Measurements from ENCODE around the gene NPAS3. TPM values are rescaled to one million over a fixed set of nuclear protein-coding genes. Genes with fewer than 3 reads are reported as not detected.

The NPAS3 gene
- total RNA-seq, 2 donors from 2014 or later, result 1.1 to 1.8 TPM

- no peaks in the 10 kb centered on the region for H3K36me3 ChIP-seq
- no peak overlapping the region for H3K4me3 ChIP-seq
- H3K27me3 ChIP-seq (replicated peaks; ENCODE audit: insufficient read depth), result no peaks in the 10 kb centered on the region
- no peak for DNase-seq (ENCODE audit: low spot score)
- no peaks in the 10 kb centered on the region for H3K9me3 ChIP-seq
- H3K27ac ChIP-seq, result no peak overlapping the region
- WGBS, result 93% methylated on average over 5 of the region's 5 CpGs
- intact Hi-C loops (cut with DNase I), result loop anchor here (5.0 kb wide), 1 partner anchor 379 kb away; no protein-coding TSS in a partner anchor
- H3K4me1 ChIP-seq (replicated peaks), result no peaks in the 10 kb centered on the region
- TF ChIP-seq POLR2A (IDR thresholded peaks at IDR 0.05) (no peak), POLR2AphosphoS5 (IDR thresholded peaks at IDR 0.05) (no peak)
- TF ChIP-seq, protein P1, sequence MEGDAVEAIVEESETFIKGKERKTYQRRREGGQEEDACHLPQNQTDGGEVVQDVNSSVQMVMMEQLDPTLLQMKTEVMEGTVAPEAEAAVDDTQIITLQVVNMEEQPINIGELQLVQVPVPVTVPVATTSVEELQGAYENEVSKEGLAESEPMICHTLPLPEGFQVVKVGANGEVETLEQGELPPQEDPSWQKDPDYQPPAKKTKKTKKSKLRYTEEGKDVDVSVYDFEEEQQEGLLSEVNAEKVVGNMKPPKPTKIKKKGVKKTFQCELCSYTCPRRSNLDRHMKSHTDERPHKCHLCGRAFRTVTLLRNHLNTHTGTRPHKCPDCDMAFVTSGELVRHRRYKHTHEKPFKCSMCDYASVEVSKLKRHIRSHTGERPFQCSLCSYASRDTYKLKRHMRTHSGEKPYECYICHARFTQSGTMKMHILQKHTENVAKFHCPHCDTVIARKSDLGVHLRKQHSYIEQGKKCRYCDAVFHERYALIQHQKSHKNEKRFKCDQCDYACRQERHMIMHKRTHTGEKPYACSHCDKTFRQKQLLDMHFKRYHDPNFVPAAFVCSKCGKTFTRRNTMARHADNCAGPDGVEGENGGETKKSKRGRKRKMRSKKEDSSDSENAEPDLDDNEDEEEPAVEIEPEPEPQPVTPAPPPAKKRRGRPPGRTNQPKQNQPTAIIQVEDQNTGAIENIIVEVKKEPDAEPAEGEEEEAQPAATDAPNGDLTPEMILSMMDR (IDR thresholded peaks at IDR 0.05), result no peak
These were observed 909.3 kb downstream of the NPAS3 start for GRCh38 chr14:33848009-33848408.

DNA sequence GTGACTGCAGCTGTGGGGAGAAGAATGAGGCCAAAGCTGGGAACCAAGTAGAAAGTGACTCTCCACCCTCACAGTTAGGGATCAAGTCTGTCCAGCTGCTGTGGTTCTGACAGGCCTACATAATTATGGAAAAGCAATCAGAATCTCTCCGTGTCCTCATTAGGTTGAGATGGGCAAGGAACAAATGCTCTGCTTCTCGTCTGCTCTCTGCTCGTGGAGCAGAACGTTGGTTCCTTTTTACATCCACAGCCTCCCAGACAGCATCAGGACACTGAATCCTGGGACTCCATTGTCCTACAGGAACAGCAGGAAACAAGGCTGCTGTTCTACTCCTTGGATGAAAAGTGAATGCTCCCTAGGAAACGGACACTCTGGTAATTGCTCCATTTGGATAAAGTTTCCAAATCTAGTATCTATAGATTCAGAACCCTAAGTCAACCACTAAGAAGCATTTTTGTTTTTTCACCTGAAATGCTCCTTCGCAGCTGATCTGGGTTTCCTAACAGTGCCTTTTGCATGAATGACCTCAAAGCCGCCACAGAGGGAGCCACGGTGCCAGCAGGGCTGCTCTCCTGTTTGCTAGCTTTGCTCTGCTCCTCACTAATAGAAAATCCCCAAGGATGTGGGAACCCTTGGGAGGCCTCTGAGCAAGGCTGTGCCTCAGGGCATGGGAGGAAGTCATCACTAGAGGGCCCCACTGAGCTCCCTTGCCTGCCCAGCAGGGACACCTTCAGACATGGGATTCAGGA, 910.2 kb downstream of the NPAS3 start:
- no peaks in the 10 kb centered on the region for H3K27me3 ChIP-seq (replicated peaks; ENCODE audit: insufficient read depth)
- 82% methylated on average over 8 of the region's 8 CpGs for WGBS
- peak; percentile 21 for DNase-seq (ENCODE audit: low spot score)

GRCh38 chr14:33849455-33849801, 910.7 kb downstream of the NPAS3 start:
- H3K4me3 ChIP-seq, result no peak overlapping the region
- intact Hi-C loops (cut with DNase I), result loop anchor here (5.0 kb wide), 1 partner anchor 378 kb away; no protein-coding TSS in a partner anchor
- no peak for DNase-seq (ENCODE audit: low spot score)
- 100% methylated on average over 1 of the region's 1 CpG for WGBS
- no peaks in the 10 kb centered on the region for H3K36me3 ChIP-seq
- H3K9me3 ChIP-seq, result no peaks in the 10 kb centered on the region
- H3K27ac ChIP-seq, result no peak overlapping the region
- no peaks in the 10 kb centered on the region for H3K4me1 ChIP-seq (replicated peaks)
- H3K27me3 ChIP-seq (replicated peaks; ENCODE audit: insufficient read depth), result no peaks in the 10 kb centered on the region
- TF ChIP-seq POLR2A (IDR thresholded peaks at IDR 0.05), result no peak
- no peak for TF ChIP-seq POLR2AphosphoS5 (IDR thresholded peaks at IDR 0.05)
- TF ChIP-seq, protein P1 (IDR thresholded peaks at IDR 0.05), result no peak

More for the DNA sequence above, 910.2 kb downstream of the NPAS3 start:
- H3K27ac ChIP-seq, result no peak overlapping the region
- no peak overlapping the region for H3K4me3 ChIP-seq
- TF ChIP-seq POLR2AphosphoS5 (IDR thresholded peaks at IDR 0.05) (no peak), POLR2A (IDR thresholded peaks at IDR 0.05) (no peak)
- TF ChIP-seq, protein P1 (IDR thresholded peaks at IDR 0.05), result peak in 3 of 4 experiments; percentile 36 to 45 (median 44)
- intact Hi-C loops (cut with DNase I), result loop anchor here (5.0 kb wide), 1 partner anchor 378 kb away; no protein-coding TSS in a partner anchor
- no peaks in the 10 kb centered on the region for H3K4me1 ChIP-seq (replicated peaks)
- H3K36me3 ChIP-seq, result no peaks in the 10 kb centered on the region
- no peaks in the 10 kb centered on the region for H3K9me3 ChIP-seq

DNA sequence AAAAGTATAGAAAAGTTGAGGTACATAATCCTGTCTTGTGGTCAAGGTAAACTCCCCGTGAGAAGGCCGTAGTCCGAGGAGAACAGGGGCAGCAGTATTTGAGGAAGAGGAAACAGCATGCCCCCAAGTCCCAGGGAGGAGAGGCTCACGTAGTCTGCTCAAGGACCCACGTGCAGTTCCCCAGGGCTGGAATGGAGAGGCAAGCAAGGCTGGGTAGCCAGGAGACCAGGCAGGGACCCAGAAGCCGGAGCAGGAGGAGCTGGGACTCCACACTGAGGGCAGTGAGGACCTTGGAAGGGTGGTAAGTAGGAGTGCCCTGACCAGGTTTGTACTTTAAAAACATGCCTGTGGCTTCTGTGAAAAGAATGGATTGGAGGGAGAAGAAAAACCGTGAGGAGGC, 912.1 kb downstream of the NPAS3 start:
- 90% methylated on average over 7 of the region's 7 CpGs for WGBS
- no peaks in the 10 kb centered on the region for H3K36me3 ChIP-seq
- H3K9me3 ChIP-seq, result no peaks in the 10 kb centered on the region
- no peaks in the 10 kb centered on the region for H3K27me3 ChIP-seq (replicated peaks; ENCODE audit: insufficient read depth)
- H3K4me1 ChIP-seq (replicated peaks), result no peaks in the 10 kb centered on the region
- no peak for DNase-seq (ENCODE audit: low spot score)
- no peak overlapping the region for H3K4me3 ChIP-seq
- H3K27ac ChIP-seq, result no peak overlapping the region
- intact Hi-C loops (cut with DNase I), result no loop called here
- TF ChIP-seq POLR2A (IDR thresholded peaks at IDR 0.05) (no peak), POLR2AphosphoS5 (IDR thresholded peaks at IDR 0.05) (no peak)
- TF ChIP-seq, protein P1 (IDR thresholded peaks at IDR 0.05), result no peak

GRCh38 chr14:33851366-33851765, 912.7 kb downstream of the NPAS3 start:
- H3K27me3 ChIP-seq (replicated peaks; ENCODE audit: insufficient read depth), result no peaks in the 10 kb centered on the region
- no peak overlapping the region for H3K4me3 ChIP-seq
- H3K27ac ChIP-seq, result no peak overlapping the region
- H3K9me3 ChIP-seq, result no peaks in the 10 kb centered on the region
- WGBS, result 86% methylated on average over 6 of the region's 6 CpGs
- H3K4me1 ChIP-seq (replicated peaks), result no peaks in the 10 kb centered on the region
- intact Hi-C loops (cut with DNase I), result no loop called here
- H3K36me3 ChIP-seq, result no peaks in the 10 kb centered on the region
- TF ChIP-seq POLR2A (IDR thresholded peaks at IDR 0.05) (no peak), POLR2AphosphoS5 (IDR thresholded peaks at IDR 0.05) (no peak)
- TF ChIP-seq, protein P1 (IDR thresholded peaks at IDR 0.05), result no peak
- DNase-seq (ENCODE audit: low spot score), result no peak
